BLaER1 (cell line): ENCODE measurements around the gene MUC22.
"Not testable (repeated sequence)": the region's sequence is repeated elsewhere in the genome, so short reads cannot be mapped to it uniquely, and the experiment has no call there.

Experiments used
- H3K27ac ChIP-seq: shearing (Covaris generic); formaldehyde crosslinking; 2 replicates; pipeline ENCODE4 v1.8.1; 2022
- H3K27me3 ChIP-seq: shearing (Covaris generic); formaldehyde crosslinking; 2 replicates; pipeline ENCODE4 v1.8.1; 2022
- H3K36me3 ChIP-seq: shearing (Covaris generic); formaldehyde crosslinking; 2 replicates; pipeline ENCODE4 v1.8.1; 2022
- H3K4me1 ChIP-seq: shearing (Covaris generic); formaldehyde crosslinking; 2 replicates; pipeline ENCODE4 v1.8.1; 2022
- H3K4me2 ChIP-seq: shearing (Covaris generic); formaldehyde crosslinking; 2 replicates; pipeline ENCODE4 v1.8.1; 2022
- H3K4me3 ChIP-seq: shearing (Covaris generic); formaldehyde crosslinking; 2 replicates; pipeline ENCODE4 v1.8.1; 2022
- H3K9ac ChIP-seq: shearing (Covaris generic); formaldehyde crosslinking; 2 replicates; pipeline ENCODE4 v1.8.1; 2022
- H3K9me3 ChIP-seq: shearing (Covaris generic); formaldehyde crosslinking; 2 replicates; pipeline ENCODE4 v1.8.1; 2022
- H4K20me1 ChIP-seq: shearing (Covaris generic); formaldehyde crosslinking; 2 replicates; pipeline ENCODE4 v1.8.1; 2022
- Cebpa-rat ChIP-seq: shearing (Covaris generic); IDR thresholded peaks from 2 replicates; pipeline ENCODE4 v1.8.1; 2022

MUC22 gene

GRCh38 chr6:30991891-30992290 lies 18.4 kb upstream of the MUC22 start:
- Histone ChIP-seq H3K27ac (no peak overlapping the region), H3K36me3 (no peaks in the 10 kb centered on the region), H4K20me1 (no peaks in the 10 kb centered on the region), H3K9ac (no peak overlapping the region), H3K4me2 (no peak overlapping the region), H3K27me3 (no peaks in the 10 kb centered on the region), H3K4me3 (no peak overlapping the region), H3K9me3 (peaks cover 7% of the 10 kb centered on the region), H3K4me1 (0 out of 2 replicates have a peak, but pooled peaks cover 6% of the 10 kb centered on the region)
- no peak for TF ChIP-seq Cebpa-rat

- H3K9ac ChIP-seq = no peak overlapping the region
- H3K9me3 ChIP-seq = peaks cover 7% of the 10 kb centered on the region
- no peaks in the 10 kb centered on the region for H3K36me3 ChIP-seq
- no peak overlapping the region for H3K27ac ChIP-seq
- no peak for TF ChIP-seq Cebpa-rat
- no peak overlapping the region for H3K4me3 ChIP-seq
- no peak overlapping the region for H3K4me2 ChIP-seq
- H4K20me1 ChIP-seq = no peaks in the 10 kb centered on the region
- H3K27me3 ChIP-seq = no peaks in the 10 kb centered on the region
- H3K4me1 ChIP-seq = no peaks in the 10 kb centered on the region
Observed at GRCh38 chr6:30997301-30997700, 13.0 kb upstream of the MUC22 start.

GRCh38 chr6:30998785-30999184 lies 11.5 kb upstream of the MUC22 start:
- Histone ChIP-seq H3K9ac (no peak overlapping the region), H3K27me3 (no peaks in the 10 kb centered on the region), H3K27ac (no peak overlapping the region), H3K9me3 (peaks cover 6% of the 10 kb centered on the region), H3K4me3 (no peak overlapping the region), H3K4me1 (0 out of 2 replicates have a peak, but pooled peaks cover under 1% of the 10 kb centered on the region), H3K4me2 (no peak overlapping the region), H4K20me1 (no peaks in the 10 kb centered on the region), H3K36me3 (no peaks in the 10 kb centered on the region)
- TF ChIP-seq Cebpa-rat = no peak

DNA sequence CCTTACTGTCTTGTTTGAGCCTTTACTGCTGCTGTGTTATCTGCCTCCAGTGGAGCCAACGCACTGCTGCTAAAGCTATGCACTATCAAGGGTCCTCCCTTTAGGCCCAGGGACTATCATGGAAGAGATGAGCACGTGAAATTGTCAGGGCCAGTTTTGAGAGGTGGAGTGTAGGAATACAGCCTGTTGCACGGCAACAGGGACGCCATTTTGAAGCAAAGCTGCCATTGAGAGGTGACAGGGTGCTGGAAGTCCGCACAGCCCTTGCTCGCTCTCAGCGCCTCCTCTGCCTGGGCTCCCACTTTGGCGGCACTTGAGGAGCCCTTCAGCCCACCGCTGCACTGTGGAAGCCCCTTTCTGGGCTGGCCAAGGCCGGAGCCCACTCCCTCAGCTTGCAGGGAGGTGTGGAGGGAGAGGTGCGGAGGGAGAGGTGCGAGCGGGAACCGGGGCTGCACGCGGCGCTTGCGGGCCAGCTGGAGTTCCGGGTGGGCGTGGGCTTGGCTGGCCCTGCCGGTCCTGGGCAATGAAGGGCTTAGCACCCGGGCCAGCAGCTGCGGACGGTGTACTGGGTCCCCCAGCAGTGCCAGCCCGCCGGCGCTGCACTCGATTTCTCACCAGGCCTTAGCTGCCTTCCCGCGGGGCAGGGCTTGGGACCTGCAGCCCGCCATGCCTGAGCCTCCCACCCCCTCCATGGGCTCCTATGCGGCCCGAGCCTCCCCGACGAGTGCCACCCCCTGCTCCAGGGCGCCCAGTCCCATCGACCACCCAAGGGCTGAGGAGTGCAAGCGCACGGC lies 10.0 kb upstream of the MUC22 start:
- H3K27ac ChIP-seq, H3K4me2 ChIP-seq: not testable (repeated sequence)

DNA sequence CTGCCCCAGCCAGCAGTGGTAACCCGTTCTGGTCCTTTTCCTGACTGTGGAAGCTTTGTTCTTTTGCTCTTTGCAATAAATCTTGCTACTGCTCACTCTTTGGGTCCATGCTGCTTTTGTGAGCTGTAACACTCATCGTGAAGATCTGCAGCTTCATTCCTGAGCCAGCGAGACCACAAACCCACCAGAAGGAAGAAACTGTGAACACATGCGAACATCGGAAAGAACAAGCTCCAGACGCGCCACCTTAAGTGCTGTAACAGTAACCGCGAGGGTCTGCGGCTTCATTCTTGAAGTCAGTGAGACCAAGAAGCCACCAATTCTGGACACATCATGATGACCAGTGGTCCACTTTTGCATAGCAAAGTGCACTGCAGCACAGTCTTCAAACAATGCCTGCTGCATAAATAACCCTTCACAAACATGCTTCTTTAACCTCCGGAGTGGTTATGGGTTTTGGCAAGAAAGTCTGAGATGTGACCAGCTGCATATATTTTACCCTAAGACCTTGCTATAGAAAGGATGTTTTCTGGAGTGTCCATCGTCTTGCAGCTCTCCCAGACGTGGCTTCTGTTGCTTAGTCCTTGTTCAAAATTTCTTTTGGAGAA lies 8.9 kb upstream of the MUC22 start:
- Histone ChIP-seq H3K9me3 (no peaks in the 10 kb centered on the region), H3K9ac (no peak overlapping the region), H3K4me3 (no peak overlapping the region), H3K4me1 (peaks cover 14% of the 10 kb centered on the region), H3K4me2 (no peak overlapping the region), H3K27me3 (no peaks in the 10 kb centered on the region), H3K36me3 (no peaks in the 10 kb centered on the region), H3K27ac (no peak overlapping the region), H4K20me1 (no peaks in the 10 kb centered on the region)
- no peak for TF ChIP-seq Cebpa-rat

More for the DNA sequence above, 10.0 kb upstream of the MUC22 start:
- not testable (repeated sequence) for H3K9ac ChIP-seq, H3K36me3 ChIP-seq, H3K9me3 ChIP-seq, H4K20me1 ChIP-seq, H3K4me3 ChIP-seq, H3K27me3 ChIP-seq
- H3K4me1 ChIP-seq = peaks cover 14% of the 10 kb centered on the region

GRCh38 chr6:31002471-31002870 lies 7.8 kb upstream of the MUC22 start:
- H3K4me1 ChIP-seq = peaks cover 14% of the 10 kb centered on the region
- H4K20me1 ChIP-seq = no peaks in the 10 kb centered on the region
- no peak for TF ChIP-seq Cebpa-rat
- no peaks in the 10 kb centered on the region for H3K36me3 ChIP-seq
- H3K27me3 ChIP-seq = no peaks in the 10 kb centered on the region
- no peak overlapping the region for H3K27ac ChIP-seq
- H3K9ac ChIP-seq = no peak overlapping the region
- H3K4me2 ChIP-seq = no peak overlapping the region
- H3K9me3 ChIP-seq = no peaks in the 10 kb centered on the region
- H3K4me3 ChIP-seq = no peak overlapping the region

- Histone ChIP-seq H3K27ac (no peak overlapping the region), H3K27me3 (no peaks in the 10 kb centered on the region), H4K20me1 (no peaks in the 10 kb centered on the region), H3K9ac (no peak overlapping the region), H3K36me3 (no peaks in the 10 kb centered on the region), H3K4me2 (peak overlapping the region; percentile 32), H3K4me1 (peaks cover 14% of the 10 kb centered on the region), H3K9me3 (no peaks in the 10 kb centered on the region), H3K4me3 (no peak overlapping the region)
- no peak for TF ChIP-seq Cebpa-rat
Observed at GRCh38 chr6:31004794-31005193, 5.5 kb upstream of the MUC22 start.

DNA sequence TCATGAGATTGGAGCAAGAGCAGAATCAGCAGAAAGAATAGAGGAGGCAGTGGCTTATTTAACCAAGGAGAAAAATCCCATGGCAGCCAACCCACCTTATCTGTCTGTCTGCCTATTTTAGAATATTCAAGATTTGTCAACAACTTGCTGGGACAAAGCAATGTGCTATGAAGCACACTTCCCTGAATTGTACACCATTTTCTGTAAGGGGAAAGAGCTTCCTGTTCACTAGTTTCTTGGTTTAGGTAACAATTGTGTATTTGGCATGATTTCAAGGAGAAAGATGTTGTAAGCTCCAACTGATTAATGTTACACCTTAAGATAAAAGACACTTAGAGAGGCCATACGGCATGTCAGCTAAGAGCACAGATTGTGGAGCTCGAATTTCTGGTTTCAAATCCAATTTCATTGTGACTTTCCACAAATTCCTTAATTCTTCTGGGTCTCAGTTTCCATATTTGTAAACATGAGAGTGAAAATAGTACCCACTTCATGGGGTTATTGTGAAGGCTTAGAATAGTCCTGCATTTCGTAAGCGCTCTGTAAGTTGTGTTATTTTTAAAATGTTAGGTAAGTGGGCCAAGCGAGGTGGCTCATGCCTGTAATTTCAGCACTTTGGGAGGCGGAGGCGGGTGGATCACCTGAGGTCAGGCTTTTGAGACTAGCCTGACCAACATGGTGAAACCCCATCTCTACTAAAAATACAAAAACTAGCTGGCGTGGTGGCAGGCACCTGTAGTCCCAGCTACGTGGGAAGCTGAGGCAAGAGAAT lies 4.8 kb upstream of the MUC22 start:
- Histone ChIP-seq H3K9me3 (no peaks in the 10 kb centered on the region), H3K27me3 (no peaks in the 10 kb centered on the region), H3K9ac (no peak overlapping the region), H3K4me2 (no peak overlapping the region), H3K4me3 (no peak overlapping the region), H3K27ac (no peak overlapping the region), H3K36me3 (no peaks in the 10 kb centered on the region), H3K4me1 (peaks cover 14% of the 10 kb centered on the region), H4K20me1 (no peaks in the 10 kb centered on the region)
- no peak for TF ChIP-seq Cebpa-rat

DNA sequence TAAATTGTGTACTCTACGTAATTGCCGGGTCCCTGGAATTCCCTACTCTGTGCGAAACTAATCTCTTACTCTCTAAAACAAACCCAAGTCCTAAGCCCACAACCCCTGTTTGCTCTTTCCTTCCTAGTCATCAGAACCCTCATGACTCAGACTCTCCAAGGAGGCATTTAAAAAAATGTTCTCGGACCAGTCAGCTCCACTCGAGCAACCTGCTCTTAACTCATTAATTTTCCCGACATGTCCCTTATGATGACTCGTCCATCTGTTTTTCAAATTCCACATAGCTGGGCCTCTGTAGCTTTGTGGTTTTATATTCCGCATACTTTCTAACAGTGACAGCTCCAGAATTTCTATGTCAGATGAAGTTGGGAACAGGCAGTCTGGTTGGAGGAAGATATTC lies 2.6 kb upstream of the MUC22 start:
- H3K4me3 ChIP-seq = no peak overlapping the region
- H4K20me1 ChIP-seq = no peaks in the 10 kb centered on the region
- TF ChIP-seq Cebpa-rat = no peak
- no peak overlapping the region for H3K27ac ChIP-seq
- H3K4me1 ChIP-seq = peaks cover 14% of the 10 kb centered on the region
- H3K9me3 ChIP-seq = no peaks in the 10 kb centered on the region
- no peaks in the 10 kb centered on the region for H3K27me3 ChIP-seq
- H3K36me3 ChIP-seq = no peaks in the 10 kb centered on the region
- no peak overlapping the region for H3K9ac ChIP-seq
- H3K4me2 ChIP-seq = no peak overlapping the region

DNA sequence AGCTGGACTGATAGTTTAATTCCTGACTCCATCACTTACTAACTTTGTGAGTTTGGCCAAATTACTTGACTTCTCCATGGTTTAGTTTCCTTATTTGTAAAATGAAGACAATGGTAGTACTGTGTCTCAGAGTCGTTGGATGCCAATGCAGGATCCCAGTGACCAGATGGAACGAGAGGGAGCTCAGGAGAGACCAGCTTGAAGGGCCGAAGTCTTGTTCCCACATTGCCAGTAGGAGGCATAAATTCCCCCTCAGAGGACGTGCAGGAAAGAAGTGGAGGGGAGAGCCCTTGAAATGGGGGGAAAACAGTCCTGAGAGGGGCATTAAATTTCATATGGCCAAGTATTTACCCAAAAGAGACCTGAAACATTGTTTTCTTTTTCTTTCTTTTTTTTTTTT lies 2.1 kb upstream of the MUC22 start:
- no peak overlapping the region for H3K9ac ChIP-seq
- no peaks in the 10 kb centered on the region for H3K9me3 ChIP-seq
- no peak overlapping the region for H3K27ac ChIP-seq

More for the DNA sequence above, 2.1 kb upstream of the MUC22 start:
- H3K27me3 ChIP-seq = no peaks in the 10 kb centered on the region
- H3K4me2 ChIP-seq = no peak overlapping the region
- H3K4me1 ChIP-seq = peaks cover 14% of the 10 kb centered on the region
- no peak for TF ChIP-seq Cebpa-rat
- H4K20me1 ChIP-seq = no peaks in the 10 kb centered on the region
- no peaks in the 10 kb centered on the region for H3K36me3 ChIP-seq
- H3K4me3 ChIP-seq = no peak overlapping the region
